NT2/D1 (cell line): ENCODE results near the gene TLX2.

Source experiments
- YY1 ChIP-seq: IDR thresholded peaks from 2 replicates; pipeline ENCODE4 v1.6.1; 2011; ENCODE audit not compliant: insufficient read length, insufficient read depth
- ZNF274 ChIP-seq: IDR thresholded peaks from 2 replicates; pipeline ENCODE4 v1.6.1; 2011; ENCODE audit warnings: mild to moderate bottlenecking, low read depth, low read length

GRCh38 chr2:74555610-74556103 is 41.4 kb downstream of the TLX2 start:
- TF ChIP-seq ZNF274 (no peak), YY1 (no peak)
